CD4-positive, alpha-beta T cell (primary cell): Measurements from ENCODE around the gene SRBD1. TPM values are rescaled to one million over a fixed set of nuclear protein-coding genes. Genes with fewer than 3 reads are reported as not detected.

Experiments used
- ATAC-seq: fragments of 200-7000 bp; cut with Tn5 transposase; one replicate; pipeline ENCODE4 v1.10.0; 2022; ENCODE audit warnings: mild to moderate bottlenecking; ENCODE audit not compliant: poor library complexity
- CTCF ChIA-PET: fragments of 350-600 bp; sonication (Branson Sonifier 250); formaldehyde crosslinking; loops from one replicate; lab custom pipeline; 2021; ENCODE audit warnings: antibody characterized with exemption, inconsistent platforms; lab: Charles Lee
- POLR2A ChIA-PET: fragments of 350-600 bp; sonication (Branson Sonifier 250); formaldehyde crosslinking; loops from one replicate; lab custom pipeline; 2021; ENCODE audit warnings: antibody characterized with exemption, inconsistent platforms; lab: Charles Lee
- DNase-seq, 14 experiments: peaks; one replicate each; pipeline ENCODE4 v3.0.0-alpha.2; 2013 to 2020; ENCODE audit warnings: mixed read lengths in 2 of 14
- H3K27ac ChIP-seq, 2 donors: one replicate each; pipeline versions ENCODE4 v1.5.1 to v1.7.0; 2013; ENCODE audit warnings: low read length in 2 of 2, low read depth in 1 of 2, mild to moderate bottlenecking in 1 of 2
- H3K27me3 ChIP-seq, 2 experiments: 1 replicate in 1 of 2; 2 replicates in 1 of 2; pipeline versions ENCODE4 v1.6.1 to v1.7.0; 2013; ENCODE audit warnings: low read length in 2 of 2, control low read depth in 1 of 2, mild to moderate bottlenecking in 1 of 2, moderate library complexity in 1 of 2; ENCODE audit not compliant: insufficient read depth in 2 of 2, control insufficient read depth in 1 of 2
- H3K36me3 ChIP-seq: one replicate; pipeline ENCODE4 v1.6.1; 2013; ENCODE audit warnings: low read length, control low read depth; ENCODE audit not compliant: insufficient read depth
- H3K4me1 ChIP-seq: one replicate; pipeline ENCODE4 v1.6.1; 2013; ENCODE audit warnings: low read length, control low read depth; ENCODE audit not compliant: insufficient read depth
- H3K4me3 ChIP-seq: one replicate; pipeline ENCODE4 v1.5.1; 2013; ENCODE audit warnings: mild to moderate bottlenecking, low read length, moderate library complexity
- H3K9me3 ChIP-seq, 2 experiments: 1 replicate in 1 of 2; 2 replicates in 1 of 2; pipeline versions ENCODE4 v1.6.1 to v1.7.0; 2013; ENCODE audit warnings: low read length in 2 of 2, mild to moderate bottlenecking in 2 of 2, control low read depth in 1 of 2, moderate library complexity in 1 of 2; ENCODE audit not compliant: control insufficient read depth in 1 of 2, insufficient read depth in 1 of 2
- H3K27ac Mint-ChIP-seq: one replicate; pipeline ENCODE4 v1.8.0; 2020; ENCODE audit warnings: mixed read lengths
- H3K27me3 Mint-ChIP-seq: one replicate; pipeline ENCODE4 v1.8.0; 2021; ENCODE audit warnings: mixed read lengths
- H3K36me3 Mint-ChIP-seq: one replicate; pipeline ENCODE4 v1.8.0; 2021; ENCODE audit warnings: low read depth, mixed read lengths
- H3K4me1 Mint-ChIP-seq: one replicate; pipeline ENCODE4 v1.8.0; 2021; ENCODE audit warnings: low read depth, mixed read lengths
- H3K4me3 Mint-ChIP-seq: one replicate; pipeline ENCODE4 v1.8.0; 2020; ENCODE audit warnings: mild to moderate bottlenecking, mixed read lengths
- H3K9me3 Mint-ChIP-seq: one replicate; pipeline ENCODE4 v1.8.0; 2020; ENCODE audit warnings: mixed read lengths
- intact Hi-C, 2 experiments: fragments of 100-400 bp; cut with DNase I in 1 of 2; cut with micrococcal nuclease in 1 of 2; formaldehyde crosslinking; loops; one replicate each; pipeline versions ENCODE4 v1.15.1 to v1.9.0; 2023 to 2025; cut with DNase I, micrococcal nuclease
- total RNA-seq, 174 experiments: library from RNA in 2 of 174; stranded (reverse) in 2 of 174; gene quantifications; one replicate each; pipeline ENCODE4 v1.2.3 and lab custom pipeline; 2021 to 2026
- TF ChIP-seq, protein P1 (sequence below): fragments of 200-600 bp; IDR thresholded peaks from one replicate; pipeline ENCODE4 v1.8.0; 2022; ENCODE audit warnings: antibody characterized with exemption, mild to moderate bottlenecking

Gene SRBD1
- total RNA-seq, 2 experiments from 2014 or later, result 14.2 to 16.0 TPM

DNA sequence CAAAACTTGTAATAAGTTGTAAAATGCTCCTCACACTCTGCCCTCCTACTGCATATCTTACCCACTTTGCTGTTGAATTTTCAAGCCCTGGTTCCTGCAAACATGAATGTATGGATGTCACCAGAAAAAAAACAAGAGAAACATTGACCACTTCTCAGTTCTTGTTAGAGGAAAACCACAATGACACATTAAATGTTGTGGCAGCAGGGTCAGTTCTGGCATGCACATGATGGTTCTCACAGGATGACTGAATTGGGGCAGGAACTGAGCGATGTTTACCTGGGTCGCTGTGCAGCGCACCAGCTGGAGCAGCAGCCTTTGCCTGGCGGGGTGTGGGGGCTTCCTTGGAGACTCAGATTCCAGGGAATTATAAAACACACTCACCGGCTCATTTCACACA lies 26.4 kb upstream of the SRBD1 start:
- DNase-seq, result peak in 2 of 14 experiments; percentile 9 to 30
- Histone ChIP-seq H3K4me1 (no peaks in the 10 kb centered on the region), H3K27me3 (peaks cover 5 to 22% of the 10 kb centered on the region in 2 experiments), H3K9me3 (no peaks in the 10 kb centered on the region), H3K27ac (no peak overlapping the region), H3K4me3 (no peak overlapping the region), H3K36me3 (no peaks in the 10 kb centered on the region)
- intact Hi-C loops, result no loop called here
- ChIA-PET CTCF (no interaction called here), POLR2A (no interaction called here)
- H3K4me1 Mint-ChIP-seq, result no peaks in the 10 kb centered on the region
- no peak overlapping the region for H3K4me3 Mint-ChIP-seq
- TF ChIP-seq, protein P1, sequence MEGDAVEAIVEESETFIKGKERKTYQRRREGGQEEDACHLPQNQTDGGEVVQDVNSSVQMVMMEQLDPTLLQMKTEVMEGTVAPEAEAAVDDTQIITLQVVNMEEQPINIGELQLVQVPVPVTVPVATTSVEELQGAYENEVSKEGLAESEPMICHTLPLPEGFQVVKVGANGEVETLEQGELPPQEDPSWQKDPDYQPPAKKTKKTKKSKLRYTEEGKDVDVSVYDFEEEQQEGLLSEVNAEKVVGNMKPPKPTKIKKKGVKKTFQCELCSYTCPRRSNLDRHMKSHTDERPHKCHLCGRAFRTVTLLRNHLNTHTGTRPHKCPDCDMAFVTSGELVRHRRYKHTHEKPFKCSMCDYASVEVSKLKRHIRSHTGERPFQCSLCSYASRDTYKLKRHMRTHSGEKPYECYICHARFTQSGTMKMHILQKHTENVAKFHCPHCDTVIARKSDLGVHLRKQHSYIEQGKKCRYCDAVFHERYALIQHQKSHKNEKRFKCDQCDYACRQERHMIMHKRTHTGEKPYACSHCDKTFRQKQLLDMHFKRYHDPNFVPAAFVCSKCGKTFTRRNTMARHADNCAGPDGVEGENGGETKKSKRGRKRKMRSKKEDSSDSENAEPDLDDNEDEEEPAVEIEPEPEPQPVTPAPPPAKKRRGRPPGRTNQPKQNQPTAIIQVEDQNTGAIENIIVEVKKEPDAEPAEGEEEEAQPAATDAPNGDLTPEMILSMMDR, result no peak
- no peaks in the 10 kb centered on the region for H3K36me3 Mint-ChIP-seq
- ATAC-seq, result no peak
- peaks cover 47% of the 10 kb centered on the region for H3K27me3 Mint-ChIP-seq
- no peak overlapping the region for H3K27ac Mint-ChIP-seq
- H3K9me3 Mint-ChIP-seq, result no peaks in the 10 kb centered on the region

DNA sequence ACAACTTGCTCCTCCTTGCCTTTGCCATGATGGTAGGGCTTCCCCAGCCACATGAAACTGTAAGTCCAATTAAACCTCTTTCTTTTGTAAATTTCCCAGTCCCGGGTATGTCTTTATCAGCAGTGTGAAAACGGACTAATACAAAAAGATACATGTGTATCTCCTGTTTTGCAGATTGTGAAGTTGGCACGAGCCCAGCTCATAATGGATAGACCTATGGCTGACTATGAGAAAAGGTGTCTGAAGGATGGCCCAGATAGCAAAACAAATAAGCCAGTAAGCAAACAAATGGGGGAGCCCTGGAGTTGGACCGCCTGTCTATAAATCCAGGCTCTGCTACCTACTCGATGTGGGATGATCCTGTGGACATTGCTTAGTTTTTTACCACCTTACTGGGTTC lies 24.9 kb upstream of the SRBD1 start:
- Mint-ChIP-seq H3K9me3 (no peaks in the 10 kb centered on the region), H3K4me3 (no peak overlapping the region), H3K36me3 (no peaks in the 10 kb centered on the region), H3K27ac (no peak overlapping the region), H3K27me3 (peaks cover 44% of the 10 kb centered on the region), H3K4me1 (no peaks in the 10 kb centered on the region)
- CTCF ChIA-PET, result interaction anchor here (0.6 kb wide), 1 partner anchor 143 kb away, joined by 3 read pairs; no protein-coding TSS in a partner anchor
- no peak overlapping the region for H3K4me3 ChIP-seq
- DNase-seq (no peak), ATAC-seq (no peak)
- no peaks in the 10 kb centered on the region for H3K9me3 ChIP-seq
- H3K27me3 ChIP-seq, result peaks cover 0 to 21% of the 10 kb centered on the region in 2 experiments
- TF ChIP-seq, protein P1, result no peak
- no peak overlapping the region for H3K27ac ChIP-seq
- POLR2A ChIA-PET, result no interaction called here
- H3K4me1 ChIP-seq, result no peaks in the 10 kb centered on the region
- H3K36me3 ChIP-seq, result no peaks in the 10 kb centered on the region
- intact Hi-C loops, result no loop called here

DNA sequence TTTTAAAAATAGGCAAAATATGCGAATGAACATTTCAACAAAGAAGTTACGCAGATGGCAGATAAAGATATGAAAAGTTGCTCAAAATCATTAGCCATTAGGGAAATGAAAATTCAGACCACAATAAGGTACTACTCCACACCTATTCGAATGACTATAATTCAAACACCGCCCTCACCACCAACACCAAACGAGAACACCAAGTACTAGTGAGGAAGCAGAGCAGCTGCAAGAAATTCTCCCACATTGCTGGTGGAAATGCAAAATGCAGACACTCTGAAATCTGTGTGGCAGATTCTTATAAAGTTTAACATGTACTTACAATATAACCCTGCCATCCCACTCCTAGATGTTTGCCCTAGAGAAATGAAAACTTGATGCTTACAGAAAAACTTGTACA lies 23.2 kb upstream of the SRBD1 start:
- intact Hi-C loops, result no loop called here

More for the DNA sequence above, 23.2 kb upstream of the SRBD1 start:
- ChIA-PET POLR2A (no interaction called here), CTCF (interaction anchor here (1.2 kb wide), 1 partner anchor 145 kb away, joined by 3 read pairs; no protein-coding TSS in a partner anchor)
- Histone ChIP-seq H3K36me3 (no peaks in the 10 kb centered on the region), H3K9me3 (no peaks in the 10 kb centered on the region), H3K27me3 (peaks cover 0 to 16% of the 10 kb centered on the region in 2 experiments), H3K4me1 (no peaks in the 10 kb centered on the region), H3K27ac (no peak overlapping the region), H3K4me3 (no peak overlapping the region)
- H3K4me3 Mint-ChIP-seq, result no peak overlapping the region
- H3K4me1 Mint-ChIP-seq, result no peaks in the 10 kb centered on the region
- no peak for ATAC-seq
- H3K9me3 Mint-ChIP-seq, result no peaks in the 10 kb centered on the region
- no peaks in the 10 kb centered on the region for H3K36me3 Mint-ChIP-seq
- TF ChIP-seq, protein P1, result no peak
- no peak overlapping the region for H3K27ac Mint-ChIP-seq
- no peak for DNase-seq
- peaks cover 40% of the 10 kb centered on the region for H3K27me3 Mint-ChIP-seq
